Right forelimb (tissue), 1 donor: ENCODE results near the gene EHD2.
"Not testable (repeated sequence)": the region's sequence is repeated elsewhere in the genome, so short reads cannot be mapped to it uniquely, and the experiment has no call there.

Source experiments
- DNase-seq: peaks from one replicate; pipeline ENCODE4 v3.0.0-alpha.2; 2018

EHD2 gene

GRCh38 chr19:47693489-47693888 is 19.7 kb upstream of the EHD2 start:
- no peak for DNase-seq

DNA sequence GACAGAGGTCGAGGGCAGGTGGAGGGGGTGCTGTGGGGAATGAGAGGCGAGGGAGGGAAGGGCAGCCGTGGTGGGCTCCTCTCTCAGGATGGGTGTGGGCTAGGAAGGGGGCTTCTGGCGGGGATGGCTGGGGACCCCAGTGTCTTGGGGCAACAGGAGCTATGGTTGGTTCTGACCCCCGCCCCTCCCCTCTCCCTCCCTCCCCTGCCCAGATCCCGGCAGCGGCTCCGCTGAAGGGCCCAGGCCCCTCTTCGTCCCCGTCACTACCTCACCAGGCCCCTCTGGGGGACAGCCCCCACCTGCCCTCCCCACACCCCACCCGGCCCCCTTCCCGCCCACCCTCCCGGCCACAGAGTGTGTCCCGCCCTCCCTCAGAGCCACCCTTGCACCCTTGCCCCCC is 19.3 kb upstream of the EHD2 start:
- DNase-seq: no peak

DNA sequence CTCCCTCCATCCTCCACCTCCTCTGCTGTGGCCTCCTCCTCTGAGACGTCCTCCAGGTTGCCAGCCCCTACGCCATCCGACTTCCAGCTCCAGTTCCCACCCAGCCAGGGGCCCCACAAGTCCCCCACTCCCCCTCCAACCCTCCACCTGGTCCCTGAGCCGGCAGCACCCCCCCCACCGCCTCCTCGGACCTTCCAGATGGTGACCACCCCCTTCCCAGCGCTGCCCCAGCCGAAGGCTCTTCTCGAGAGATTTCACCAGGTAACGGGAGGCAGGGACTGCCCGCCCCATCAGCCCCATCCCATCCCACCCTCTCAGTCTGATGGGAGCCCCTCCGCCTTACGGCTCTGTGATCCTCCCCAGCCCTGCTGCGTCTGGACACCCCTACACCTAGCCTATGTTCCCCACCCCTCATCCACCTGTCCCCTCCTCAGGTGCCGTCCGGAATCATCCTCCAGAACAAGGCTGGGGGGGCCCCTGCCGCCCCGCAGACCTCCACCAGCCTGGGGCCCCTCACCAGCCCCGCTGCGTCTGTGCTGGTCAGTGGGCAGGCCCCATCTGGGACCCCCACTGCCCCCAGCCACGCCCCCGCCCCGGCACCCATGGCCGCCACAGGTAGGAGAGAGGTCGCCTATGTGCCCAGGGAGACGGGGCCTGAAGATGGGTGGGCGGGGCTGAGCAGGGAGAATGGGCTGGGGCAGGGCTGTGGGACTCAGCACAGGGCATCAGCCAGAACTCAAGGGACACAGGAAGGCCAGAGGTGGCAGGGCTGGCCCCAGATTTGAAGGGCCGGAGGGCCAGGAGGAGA is 18.6 kb upstream of the EHD2 start:
- no peak for DNase-seq

DNA sequence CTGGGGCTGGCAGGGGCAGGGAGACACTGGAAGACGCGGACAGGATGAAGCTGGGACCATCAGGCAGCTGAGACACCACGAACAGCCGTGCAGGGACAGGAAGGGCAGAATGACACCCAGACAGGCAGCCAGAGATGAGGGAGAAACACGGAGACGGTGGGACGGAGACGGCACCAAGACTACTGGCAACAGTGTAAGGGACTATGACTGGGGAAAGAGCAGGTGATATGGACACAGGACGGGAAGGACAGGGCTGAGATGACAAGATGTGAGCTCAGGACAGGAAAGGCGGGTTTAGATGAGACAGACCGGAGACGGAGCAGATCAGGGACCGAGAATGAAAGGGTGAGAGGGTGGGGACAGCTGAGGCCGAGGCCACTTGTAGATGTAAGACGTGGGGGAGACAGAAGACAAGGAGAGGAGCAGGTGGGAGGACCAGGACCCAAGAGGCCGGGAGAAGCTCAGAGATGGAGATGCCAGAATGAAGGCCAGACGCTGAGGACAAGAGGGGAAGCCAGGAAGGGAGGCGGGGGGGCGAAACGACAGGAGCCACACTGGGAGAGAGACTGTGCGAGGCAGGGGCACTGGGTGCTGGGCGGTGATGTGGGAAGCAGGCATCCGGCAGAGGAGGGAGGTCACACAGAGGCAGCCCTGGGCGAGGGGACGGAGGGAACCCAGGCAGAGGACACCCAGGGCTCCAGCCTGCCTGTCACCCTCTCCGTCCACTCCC is 17.5 kb upstream of the EHD2 start:
- DNase-seq: no peak

DNA sequence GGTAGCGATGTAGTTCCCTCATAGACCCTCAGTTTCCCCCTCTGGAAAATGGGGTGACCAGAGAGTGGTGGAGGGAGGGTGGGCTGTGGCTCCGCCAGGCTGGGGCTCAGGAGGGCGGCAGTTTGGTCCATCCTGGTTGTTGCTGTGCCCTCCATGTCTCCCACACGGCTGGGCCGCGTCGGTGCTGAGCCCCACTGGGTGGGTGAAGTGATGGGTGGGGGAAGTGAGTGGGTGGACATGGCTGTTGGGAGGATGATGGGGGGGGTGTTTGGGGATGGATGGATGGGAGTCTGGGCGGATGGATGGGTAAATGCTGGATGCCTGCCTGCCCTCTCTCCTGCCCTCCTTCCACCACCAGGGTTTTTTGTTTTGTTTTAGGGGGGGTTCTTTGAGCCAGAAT is 16.6 kb upstream of the EHD2 start:
- DNase-seq: no peak

- DNase-seq: peak; percentile 82
Observed at GRCh38 chr19:47697863-47698609, 15.2 kb upstream of the EHD2 start.

DNA sequence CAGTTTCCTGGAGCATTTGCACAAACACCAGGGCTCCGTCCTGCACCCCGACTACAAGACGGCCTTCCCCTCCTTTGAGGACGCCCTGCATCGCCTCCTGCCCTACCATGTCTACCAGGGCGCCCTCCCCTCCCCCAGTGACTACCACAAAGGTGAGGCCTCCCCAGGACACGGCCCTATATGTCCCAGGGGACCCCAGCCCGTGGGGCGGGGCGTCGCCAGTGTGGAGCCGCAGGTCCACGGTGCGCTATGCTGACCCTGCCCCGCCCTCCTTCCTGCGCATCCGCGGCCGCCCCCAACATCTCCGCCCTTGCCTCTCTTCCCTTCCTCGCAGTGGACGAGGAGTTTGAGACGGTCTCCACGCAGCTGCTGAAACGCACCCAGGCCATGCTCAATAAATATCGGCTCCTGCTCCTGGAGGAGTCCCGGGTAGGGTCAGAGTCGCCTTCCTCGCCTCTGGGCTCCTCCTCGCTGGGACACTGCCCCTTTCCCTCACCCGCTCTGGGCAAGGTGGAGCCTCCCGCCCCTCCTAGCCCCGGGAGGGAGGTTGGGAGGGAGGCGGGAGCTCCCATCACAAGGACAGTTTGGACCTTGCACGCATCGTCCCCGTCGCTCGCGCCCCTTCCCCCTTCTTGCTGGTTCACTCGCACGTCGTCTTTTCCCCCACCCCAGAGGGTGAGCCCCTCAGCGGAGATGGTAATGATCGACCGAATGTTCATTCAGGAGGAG is 14.4 kb upstream of the EHD2 start:
- DNase-seq: no peak

GRCh38 chr19:47699360-47699917 is 13.8 kb upstream of the EHD2 start:
- DNase-seq: no peak

DNA sequence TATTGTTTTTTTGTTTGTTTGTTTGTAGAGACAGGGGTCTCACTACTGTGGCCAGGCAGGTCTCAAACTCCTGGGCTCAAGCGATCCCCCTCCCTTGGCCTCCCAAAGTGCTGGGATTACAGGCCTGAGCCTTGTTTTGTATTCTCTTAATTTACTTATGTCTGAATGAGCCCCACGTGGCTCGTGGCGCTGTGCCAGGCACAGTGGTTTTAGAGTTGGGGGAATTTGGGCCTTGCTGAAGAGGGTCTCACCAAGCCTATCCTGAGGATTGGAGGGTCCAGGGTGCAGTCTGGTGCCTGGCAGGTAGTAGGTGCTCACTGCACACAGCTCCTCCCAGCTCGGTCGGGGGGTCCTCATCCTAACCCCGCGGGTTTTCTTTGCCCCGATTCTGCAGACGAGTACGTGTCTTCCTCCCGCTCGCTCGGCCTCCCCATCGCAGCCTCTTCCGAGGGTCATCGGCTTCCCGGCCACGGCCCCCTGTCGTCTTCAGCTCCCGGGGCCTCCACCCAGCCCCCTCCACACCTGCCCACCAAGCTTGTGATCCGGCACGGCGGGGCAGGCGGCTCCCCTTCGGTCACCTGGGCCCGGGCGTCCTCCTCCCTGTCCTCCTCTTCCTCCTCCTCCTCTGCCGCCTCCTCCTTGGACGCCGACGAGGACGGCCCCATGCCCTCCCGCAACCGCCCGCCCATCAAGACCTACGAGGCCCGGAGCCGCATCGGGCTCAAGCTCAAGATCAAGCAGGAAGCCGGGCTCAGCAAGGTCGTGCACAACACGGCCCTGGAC is 12.1 kb upstream of the EHD2 start:
- DNase-seq: no peak

GRCh38 chr19:47701717-47702552 is 11.3 kb upstream of the EHD2 start:
- no peak for DNase-seq

DNA sequence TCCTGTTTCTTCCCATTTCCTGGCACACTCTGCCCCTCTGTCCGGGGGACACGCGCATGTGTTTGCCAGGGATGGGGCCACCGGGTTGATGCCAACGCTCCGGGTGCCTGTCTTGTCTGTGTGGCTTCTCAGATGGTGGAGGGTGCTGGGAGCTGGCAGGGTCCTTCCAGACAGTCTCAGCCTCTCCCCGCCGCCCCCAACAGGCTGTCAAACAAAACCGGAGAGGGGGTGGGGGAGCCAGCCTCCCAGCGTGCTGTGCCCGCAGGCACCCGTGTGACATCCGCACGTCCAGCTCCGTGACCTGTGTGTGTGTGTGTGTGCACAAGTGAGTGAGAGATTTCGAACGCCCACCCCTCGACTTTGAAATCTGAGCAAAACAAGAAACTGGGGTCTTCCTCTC is 10.6 kb upstream of the EHD2 start:
- no peak for DNase-seq

- DNase-seq: no peak
Observed at GRCh38 chr19:47703301-47703700, 9.9 kb upstream of the EHD2 start.

- DNase-seq: no peak
Observed at GRCh38 chr19:47704024-47704423, 9.2 kb upstream of the EHD2 start.

DNA sequence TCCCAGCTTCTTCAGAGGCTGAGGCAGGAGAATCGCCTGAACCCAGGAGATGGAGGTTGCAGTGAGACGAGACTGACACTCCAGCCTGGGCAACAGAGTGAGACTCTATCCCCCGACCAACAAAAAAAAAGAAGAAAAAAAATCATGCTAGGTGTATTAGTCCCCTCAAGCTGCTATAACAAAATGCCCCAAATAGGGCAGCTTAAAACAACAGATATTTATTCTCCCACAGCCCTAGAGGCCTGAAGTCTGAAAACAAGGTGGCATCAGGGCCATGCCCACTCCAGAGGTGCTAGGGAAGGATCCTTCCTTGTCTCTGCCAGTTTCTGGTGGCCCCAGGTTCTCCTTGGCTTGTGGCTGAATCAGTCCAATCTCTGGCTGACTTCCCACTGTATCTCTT is 8.6 kb upstream of the EHD2 start:
- DNase-seq: no peak

GRCh38 chr19:47707135-47707925 is 5.9 kb upstream of the EHD2 start:
- DNase-seq: peak; percentile 74

DNA sequence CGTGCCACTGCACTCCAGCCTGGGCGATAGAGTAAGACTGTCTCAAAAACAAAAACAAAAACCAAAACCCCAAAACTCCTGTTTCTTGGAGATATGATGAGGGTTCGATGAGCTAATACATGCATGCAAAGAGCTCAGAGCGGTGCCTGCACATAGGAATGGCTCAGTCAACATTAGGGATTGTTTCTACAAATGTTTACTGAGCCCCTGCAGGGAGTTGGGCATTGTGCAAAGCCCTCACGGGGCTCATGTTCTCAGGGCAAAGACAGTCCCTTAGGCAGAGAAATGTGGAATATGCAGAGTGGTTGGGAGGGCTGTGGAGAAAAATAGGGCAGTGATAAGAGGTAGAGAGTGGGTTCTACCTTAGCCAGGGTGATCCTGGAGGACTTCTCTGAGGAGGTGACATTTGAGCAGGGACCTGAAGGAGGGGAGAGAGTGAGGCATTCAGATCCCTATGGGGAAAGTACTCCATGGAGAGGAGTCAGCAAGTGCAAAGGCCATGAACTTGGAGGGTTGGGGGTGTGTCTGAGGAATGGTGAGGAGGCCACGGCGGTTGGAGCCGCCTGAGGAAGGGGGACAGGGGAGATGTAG is 1.5 kb upstream of the EHD2 start:
- DNase-seq: no peak

DNA sequence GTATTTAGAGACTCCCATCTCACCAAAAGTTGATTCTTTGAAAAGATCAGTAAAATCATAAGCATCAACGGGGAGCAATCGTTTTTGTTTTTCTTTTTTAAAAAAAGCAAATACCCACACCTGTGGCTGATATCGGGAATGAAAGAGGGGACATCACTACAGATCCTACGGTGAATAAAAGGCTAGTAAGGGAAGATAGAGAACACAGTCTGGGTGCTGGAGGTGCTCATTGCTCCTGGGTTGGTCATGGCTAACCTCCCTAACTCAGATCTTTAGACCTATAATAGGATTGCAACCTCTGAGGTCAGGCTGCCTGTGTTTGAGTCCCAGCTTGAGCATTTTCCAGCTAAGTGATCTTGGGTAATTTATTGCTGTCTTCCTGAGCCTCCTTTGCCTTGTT is 1.1 kb downstream of the EHD2 start:
- no peak for DNase-seq

DNA sequence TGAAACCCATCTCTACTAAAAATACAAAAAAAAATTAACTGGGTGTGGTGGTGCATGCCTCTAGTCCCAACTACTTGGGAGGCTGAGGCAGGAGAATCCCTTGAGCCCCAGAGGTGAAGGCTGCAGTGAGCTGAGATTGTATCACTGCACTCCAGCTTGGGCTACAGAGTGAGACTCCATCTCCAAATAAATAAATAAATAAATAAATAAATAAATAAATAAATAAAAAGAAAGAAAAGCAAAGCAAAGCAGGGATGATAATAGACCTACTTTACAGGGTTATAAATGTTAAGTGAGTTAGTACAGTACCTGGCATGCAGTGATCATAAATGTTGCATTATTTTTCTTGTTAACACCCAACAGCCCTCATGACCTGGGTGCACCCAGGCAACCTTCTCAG is 1.6 kb downstream of the EHD2 start:
- DNase-seq: not testable (repeated sequence)

DNA sequence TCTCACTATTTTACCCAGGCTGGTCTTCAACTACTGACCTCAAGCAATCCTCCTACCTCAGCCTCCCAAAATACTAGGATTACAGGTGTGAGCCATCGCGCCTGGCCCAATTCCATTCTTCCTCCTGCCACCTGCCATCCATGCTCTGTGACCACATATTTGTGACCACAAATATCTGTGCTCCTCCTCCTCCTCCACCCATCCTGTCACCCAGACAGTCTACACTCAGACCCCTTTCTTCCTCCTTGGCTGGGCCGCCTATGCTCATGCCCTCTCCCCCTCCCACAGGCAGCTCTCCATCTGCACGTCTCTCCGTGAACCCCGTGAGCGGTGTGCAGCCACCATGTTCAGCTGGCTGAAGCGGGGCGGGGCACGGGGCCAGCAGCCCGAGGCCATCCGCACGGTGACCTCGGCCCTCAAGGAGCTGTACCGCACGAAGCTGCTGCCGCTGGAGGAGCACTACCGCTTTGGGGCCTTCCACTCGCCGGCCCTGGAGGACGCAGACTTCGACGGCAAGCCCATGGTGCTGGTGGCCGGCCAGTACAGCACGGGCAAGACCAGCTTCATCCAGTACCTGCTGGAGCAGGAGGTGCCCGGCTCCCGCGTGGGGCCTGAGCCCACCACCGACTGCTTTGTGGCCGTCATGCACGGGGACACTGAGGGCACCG is 3.2 kb downstream of the EHD2 start:
- no peak for DNase-seq
